Measurements from ENCODE around the gene RFX2.

The RFX2 gene

GRCh38 chr19:6088602-6089049, 21.7 kb downstream of the RFX2 start:
- no peak for TF ChIP-seq CTCF (IDR thresholded peaks at IDR 0.05)
- Histone ChIP-seq H3K4me3 (peak overlapping the region; percentile 31), H3K27ac (peak overlapping the region; percentile 67 to 90)
- no peak for DNase-seq (ENCODE audit: low spot score)

DNA sequence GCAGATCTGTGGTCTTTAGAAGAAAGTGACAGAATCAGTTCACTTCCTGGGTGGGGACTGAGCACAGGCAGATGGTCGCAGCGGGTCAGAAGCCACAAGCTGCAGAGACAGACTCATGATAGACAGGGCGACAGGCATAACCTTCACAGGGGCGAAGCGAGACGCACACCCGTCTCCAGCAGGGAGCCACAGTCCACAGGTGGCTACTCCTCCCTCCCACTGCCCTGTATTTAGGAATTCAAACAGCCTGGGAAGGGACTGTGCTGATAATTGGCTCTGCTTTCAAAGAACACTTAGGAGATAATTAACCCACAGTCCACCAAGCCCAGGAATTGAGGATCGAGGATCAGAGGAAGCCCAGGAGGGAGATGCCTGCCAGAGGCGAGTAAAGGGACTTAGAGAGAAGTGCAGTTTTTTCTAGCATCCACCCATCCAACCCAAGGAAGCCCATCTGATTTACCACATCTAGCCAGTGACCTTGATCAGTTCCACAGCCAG, 23.2 kb downstream of the RFX2 start:
- no peak for TF ChIP-seq CTCF (IDR thresholded peaks at IDR 0.05)
- Histone ChIP-seq H3K27ac (peak overlapping the region; percentile 67 to 90), H3K4me3 (peak overlapping the region; percentile 31)
- no peak for DNase-seq (ENCODE audit: low spot score)

DNA sequence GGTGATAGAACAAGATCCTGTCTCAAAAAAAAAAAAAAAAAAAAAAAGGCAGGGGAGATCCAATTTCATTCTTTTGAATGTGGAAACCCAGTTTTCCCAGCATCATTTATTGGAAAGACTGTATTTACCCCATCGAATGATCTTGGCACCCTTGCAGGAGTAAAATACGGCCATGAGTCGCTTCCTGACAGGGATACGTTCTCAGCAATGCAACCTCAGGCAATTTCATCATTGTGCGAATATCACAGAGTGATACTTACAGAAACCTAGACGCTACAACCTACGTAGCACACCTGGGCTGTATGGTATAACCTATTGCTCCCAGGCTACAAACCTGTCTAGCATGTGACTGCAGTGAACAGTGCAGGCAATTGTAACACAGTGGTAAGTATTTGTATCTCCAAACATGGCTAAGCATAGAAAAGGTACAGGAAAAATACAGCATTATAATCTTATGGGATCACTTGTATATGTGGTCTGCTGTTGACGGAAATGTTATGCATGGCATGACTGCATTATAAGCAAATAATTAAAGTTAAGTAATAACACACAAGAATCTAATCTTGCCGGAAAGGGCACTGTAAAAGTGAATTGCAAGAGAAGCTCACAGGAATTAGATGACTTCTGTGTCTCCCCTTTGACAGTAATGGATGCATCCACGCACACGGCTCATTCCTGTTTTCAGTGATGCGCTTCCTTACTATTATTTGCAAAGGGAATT, 24.1 kb downstream of the RFX2 start:
- DNase-seq (ENCODE audit: low spot score): no peak
- Histone ChIP-seq H3K4me3 (no peak overlapping the region), H3K27ac (peak overlapping the region; percentile 67 to 90)
- no peak for TF ChIP-seq CTCF (IDR thresholded peaks at IDR 0.05)

GRCh38 chr19:6084821-6085220, 25.5 kb downstream of the RFX2 start:
- H3K27ac ChIP-seq: no peak overlapping the region
- TF ChIP-seq CTCF (IDR thresholded peaks at IDR 0.05): no peak
- no peak for DNase-seq (ENCODE audit: low spot score)
- H3K4me3 ChIP-seq: no peak overlapping the region

GRCh38 chr19:6079107-6079506, 31.2 kb downstream of the RFX2 start:
- TF ChIP-seq CTCF (IDR thresholded peaks at IDR 0.05): no peak
- Histone ChIP-seq H3K4me3 (no peak overlapping the region), H3K27ac (no peak overlapping the region)
- no peak for DNase-seq (ENCODE audit: low spot score)

- H3K27ac ChIP-seq: no peak overlapping the region
- no peak overlapping the region for H3K4me3 ChIP-seq
- TF ChIP-seq CTCF (IDR thresholded peaks at IDR 0.05): no peak
- DNase-seq (ENCODE audit: low spot score): peak; percentile 55
Observed at GRCh38 chr19:6078068-6078467, 32.2 kb downstream of the RFX2 start.
